ENCODE results near the gene CXCL5.
A peak's percentile ranks its signal among the peaks of the same experiment; 100 is the strongest.

CXCL5 gene

DNA sequence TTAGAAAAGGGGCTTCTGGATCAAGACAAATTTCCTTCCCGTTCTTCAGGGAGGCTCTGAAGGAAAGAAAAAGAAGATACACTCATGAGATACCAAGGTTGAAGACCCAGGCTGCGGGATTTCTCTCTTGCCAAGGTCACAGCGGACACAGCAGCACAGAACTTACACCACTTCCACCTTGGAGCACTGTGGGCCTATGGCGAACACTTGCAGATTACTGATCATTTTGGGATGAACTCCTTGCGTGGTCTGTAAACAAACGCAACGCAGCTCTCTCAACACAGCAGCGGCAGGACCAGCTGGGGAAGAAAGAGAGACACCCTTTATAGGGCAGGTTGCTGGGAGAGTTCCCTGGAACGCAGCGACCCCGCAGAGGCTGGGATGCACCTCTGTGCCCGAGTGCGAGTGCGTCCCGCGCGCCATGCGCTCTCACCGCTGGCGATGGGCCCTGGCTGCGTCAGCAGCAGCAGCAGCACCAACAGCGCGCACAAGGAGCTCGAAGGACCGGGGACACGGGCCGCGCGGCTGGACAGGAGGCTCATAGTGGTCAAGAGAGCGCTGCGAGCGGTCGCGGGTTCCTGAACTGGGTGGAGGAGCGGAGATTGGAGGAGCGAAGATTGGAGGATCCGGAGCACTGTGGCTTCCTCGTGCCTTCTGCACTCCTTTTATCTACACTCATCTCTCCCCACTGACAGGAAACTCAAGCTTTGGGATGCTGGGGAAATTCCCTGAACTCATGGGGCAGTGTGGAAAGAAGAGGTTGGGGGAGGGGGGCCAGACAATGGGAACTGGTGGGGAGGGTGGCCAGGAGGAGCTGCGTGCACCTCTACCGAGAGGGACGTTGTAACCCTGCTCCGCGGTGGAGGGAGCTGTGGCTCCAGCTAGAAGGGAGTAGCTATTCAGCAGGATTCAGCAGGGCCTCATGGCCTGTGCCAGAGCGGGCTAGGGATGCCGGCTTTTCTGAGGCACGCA, at the start of gene CXCL5:
TSS of gene CXCL5 (minus strand) at position 638 of the 972 bp plus-strand sequence. CDS start at position 542, 96 bp downstream.
- peak in 38 of 42 donors; percentile 8 to 67 (median 36) for DNase-seq
- intact Hi-C loops (cut with DNase I), result no loop called here

DNA sequence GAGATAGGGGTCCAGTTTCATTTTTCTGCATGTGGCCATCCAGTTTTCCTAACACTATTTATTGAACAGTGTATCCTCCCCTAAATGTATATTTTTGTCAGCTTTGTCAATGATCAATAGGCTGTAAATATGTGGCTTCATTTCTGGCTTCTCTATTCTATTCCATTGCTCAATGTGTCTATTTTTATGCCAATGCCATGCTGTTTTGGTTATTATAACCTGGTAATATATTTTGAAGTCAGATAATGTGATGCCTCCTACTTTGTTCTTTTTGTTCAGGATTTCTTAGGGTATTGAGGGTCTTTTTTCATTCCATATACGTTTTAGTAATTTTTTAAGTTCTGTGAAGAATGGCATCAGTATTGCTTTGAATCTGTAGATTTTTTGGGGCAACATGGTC, 48.7 kb upstream of the CXCL5 start:
- intact Hi-C loops (cut with DNase I), result no loop called here
- no peak for DNase-seq

DNA sequence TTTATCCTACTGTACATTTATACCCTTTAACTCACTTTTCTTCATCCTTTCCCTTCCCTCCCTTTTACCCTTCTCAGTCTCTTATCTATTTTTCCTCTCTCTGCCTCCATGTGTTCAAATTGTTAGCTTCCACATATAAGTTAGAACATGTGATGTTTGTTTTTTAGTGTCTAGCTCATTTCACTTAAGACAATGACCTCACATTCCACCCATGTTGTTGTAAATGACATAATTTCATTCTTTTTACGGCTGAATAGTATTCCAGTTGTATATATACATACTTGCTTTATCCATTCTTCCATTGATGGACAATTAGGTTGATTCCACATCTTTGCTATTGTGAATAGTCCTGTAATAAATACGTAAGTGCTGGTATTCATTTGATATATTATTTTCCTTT, 47.3 kb upstream of the CXCL5 start:
- intact Hi-C loops (cut with DNase I), result no loop called here
- DNase-seq, result no peak

DNA sequence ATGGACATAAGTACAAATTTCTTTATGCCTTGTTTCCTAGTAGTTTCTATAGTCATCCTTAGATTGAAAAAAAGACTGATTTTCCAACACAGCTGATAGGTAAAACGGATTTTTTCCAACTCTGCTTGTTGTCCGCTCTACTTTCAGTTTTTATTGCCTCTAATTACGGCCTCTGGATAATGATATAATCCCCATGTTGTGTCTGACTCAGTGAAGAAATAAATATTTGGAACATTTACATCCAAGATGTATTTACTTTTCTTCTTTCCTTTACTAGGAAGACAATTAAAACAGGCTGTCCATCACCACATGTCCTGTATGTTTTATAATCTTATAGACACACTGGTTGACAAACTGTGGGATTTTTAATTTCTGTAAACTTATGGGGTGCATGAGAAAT, 46.8 kb upstream of the CXCL5 start:
- DNase-seq, result no peak
- intact Hi-C loops (cut with DNase I), result no loop called here

- intact Hi-C loops (cut with DNase I), result no loop called here
- DNase-seq, result peak in 2 of 42 donors; percentile 4 to 13
Measured at GRCh38 chr4:74044677-74045076, 46.2 kb upstream of the CXCL5 start.

GRCh38 chr4:74042681-74043080, 44.2 kb upstream of the CXCL5 start:
- DNase-seq, result no peak
- intact Hi-C loops (cut with DNase I), result no loop called here

- no peak for DNase-seq
- intact Hi-C loops (cut with DNase I), result no loop called here
Measured at GRCh38 chr4:74041418-74041817, 42.9 kb upstream of the CXCL5 start.

DNA sequence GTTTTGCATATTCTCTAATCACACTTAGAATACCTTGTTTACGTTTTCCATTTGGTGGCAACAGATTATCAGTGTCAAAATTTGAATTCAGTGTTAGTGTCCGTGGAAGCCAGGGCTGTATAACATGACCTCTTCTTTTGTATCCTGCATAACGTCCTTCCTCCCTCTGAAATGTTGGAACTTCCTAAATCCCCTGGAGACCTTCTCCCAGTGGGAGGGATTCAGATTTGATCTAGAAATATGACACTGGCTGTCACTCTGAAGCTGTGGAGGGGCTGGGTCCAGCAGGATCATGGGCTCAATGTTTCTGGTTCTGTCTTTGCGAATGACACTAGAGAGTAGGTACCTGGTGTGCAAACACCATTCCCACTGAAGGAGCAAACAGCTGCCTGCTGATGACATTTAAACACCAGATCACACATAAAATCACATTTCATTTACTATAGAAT, 40.9 kb upstream of the CXCL5 start:
- intact Hi-C loops (cut with DNase I), result no loop called here
- peak in 1 of 42 donors; percentile 2 for DNase-seq

DNA sequence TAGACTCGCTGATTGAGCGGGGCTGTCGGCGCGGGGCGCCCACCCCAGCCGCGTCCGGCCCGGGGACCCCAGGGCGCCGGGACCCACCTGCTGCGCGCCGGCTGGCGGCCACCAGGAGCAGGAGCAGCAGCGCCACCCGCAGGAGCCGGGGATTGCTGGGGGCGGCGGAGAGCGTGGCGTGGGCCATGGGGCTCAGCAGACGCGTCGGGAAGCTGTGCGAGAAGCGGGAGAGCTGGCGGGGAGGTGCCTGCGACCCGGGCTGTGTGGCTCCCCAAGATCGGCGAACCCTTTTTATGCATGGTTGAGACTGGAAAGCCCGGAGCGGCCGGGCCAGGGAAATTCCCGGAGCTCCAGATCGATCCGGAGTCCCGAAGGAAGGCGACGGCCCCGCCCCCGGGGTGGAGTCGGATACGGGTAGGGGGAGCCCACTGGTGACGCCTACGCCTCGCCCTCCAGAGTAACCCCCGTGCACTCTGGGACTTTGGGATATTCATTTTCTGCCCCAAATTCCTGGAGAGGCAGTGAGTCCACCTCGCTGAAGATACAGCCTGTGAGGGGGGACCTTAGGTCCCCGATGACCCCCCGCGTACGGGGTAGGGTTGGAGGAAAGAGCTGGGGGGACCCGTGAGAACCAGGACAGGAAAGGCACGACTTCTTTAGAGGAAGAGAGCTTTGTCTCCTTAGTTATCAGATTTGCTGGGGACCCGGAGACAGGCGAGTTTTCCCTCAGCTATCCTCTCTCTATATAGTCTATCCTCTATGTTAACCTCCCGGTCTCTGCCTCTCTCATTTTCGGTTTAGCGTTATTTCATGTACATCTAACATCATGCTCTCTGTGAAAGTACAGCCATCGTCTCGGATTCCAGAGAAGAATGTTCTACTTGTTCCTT, 40.2 kb upstream of the CXCL5 start, which contains the start of gene CXCL3:
TSS of gene CXCL3 (minus strand) at position 265 of the 890 bp plus-strand sequence. CDS start at position 187, 78 bp downstream.
- DNase-seq, result peak in 41 of 42 donors; percentile 29 to 79 (median 59)
- intact Hi-C loops (cut with DNase I), result no loop called here

GRCh38 chr4:74038086-74038424, 39.6 kb upstream of the CXCL5 start:
- intact Hi-C loops (cut with DNase I), result no loop called here

GRCh38 chr4:74037076-74037955, 38.8 kb upstream of the CXCL5 start:
- intact Hi-C loops (cut with DNase I), result no loop called here
- DNase-seq, result no peak

More at GRCh38 chr4:74038086-74038424, 39.6 kb upstream of the CXCL5 start:
- DNase-seq, result peak in 2 of 42 donors; percentile 3 to 11

DNA sequence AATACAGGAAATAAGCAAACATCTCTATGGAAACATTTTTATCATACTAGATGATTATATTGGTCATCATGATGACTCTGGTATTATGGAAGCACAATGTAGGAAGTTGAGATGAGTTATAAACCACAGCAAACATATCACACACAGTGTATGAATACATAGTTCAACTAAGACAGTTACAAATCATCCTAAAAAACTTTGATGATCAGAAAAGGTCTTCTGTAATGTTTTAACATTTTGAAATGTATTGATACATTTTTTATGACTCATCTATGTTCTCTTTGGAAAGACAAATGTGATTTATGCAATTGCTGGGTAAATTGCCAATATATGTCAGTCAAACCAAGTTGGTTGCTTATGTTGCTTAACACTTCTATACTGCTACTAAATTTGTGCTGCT, 35.3 kb upstream of the CXCL5 start:
- DNase-seq, result no peak
- intact Hi-C loops (cut with DNase I), result no loop called here

GRCh38 chr4:74032064-74032463, 33.6 kb upstream of the CXCL5 start:
- intact Hi-C loops (cut with DNase I), result no loop called here
- DNase-seq, result no peak

- intact Hi-C loops (cut with DNase I), result no loop called here
Measured at GRCh38 chr4:74031576-74031975, 33.1 kb upstream of the CXCL5 start.

DNA sequence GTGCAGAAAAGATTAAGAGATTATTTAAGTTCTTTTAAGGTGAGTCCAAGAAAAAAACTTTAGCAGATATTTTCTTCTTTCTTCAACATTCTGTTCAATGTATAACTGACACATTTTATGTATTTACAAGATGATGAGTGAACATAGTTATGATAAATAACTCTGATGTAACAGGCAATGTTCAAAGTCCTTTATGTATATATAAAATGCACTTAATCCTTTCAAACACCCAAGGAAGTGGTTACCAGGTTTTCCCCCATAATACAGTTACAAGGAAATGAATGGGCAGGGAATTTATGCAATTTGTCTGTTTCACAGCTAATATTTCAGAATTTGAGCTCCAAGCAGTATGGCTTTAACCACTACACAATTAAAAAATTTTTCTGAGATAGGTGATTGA, 31.8 kb upstream of the CXCL5 start:
- no peak for DNase-seq
- intact Hi-C loops (cut with DNase I), result no loop called here

More at GRCh38 chr4:74031576-74031975, 33.1 kb upstream of the CXCL5 start:
- DNase-seq, result no peak

GRCh38 chr4:74028504-74028903, 30.0 kb upstream of the CXCL5 start:
- no peak for DNase-seq
- intact Hi-C loops (cut with DNase I), result no loop called here

DNA sequence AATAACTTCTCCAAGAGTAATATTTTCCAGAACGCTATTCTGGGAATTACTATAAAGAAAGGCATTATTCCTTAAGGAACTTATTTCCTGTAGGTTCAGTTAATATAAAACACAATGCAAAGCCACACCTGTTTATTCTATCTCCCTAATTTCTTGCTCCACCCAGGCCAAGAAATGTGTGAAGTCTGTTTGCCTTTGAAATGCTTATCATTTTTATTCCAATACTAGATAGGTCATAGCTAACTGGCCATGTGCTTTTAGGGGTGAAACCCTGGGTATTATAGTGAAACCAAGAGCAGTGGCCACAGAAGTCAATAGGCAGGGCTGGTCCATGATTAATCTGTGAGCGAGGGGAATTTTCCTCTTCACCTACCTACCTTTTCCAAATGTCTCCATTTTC, 25.2 kb upstream of the CXCL5 start:
- intact Hi-C loops (cut with DNase I), result no loop called here
- no peak for DNase-seq

GRCh38 chr4:74021601-74022000, 23.1 kb upstream of the CXCL5 start:
- DNase-seq, result no peak

DNA sequence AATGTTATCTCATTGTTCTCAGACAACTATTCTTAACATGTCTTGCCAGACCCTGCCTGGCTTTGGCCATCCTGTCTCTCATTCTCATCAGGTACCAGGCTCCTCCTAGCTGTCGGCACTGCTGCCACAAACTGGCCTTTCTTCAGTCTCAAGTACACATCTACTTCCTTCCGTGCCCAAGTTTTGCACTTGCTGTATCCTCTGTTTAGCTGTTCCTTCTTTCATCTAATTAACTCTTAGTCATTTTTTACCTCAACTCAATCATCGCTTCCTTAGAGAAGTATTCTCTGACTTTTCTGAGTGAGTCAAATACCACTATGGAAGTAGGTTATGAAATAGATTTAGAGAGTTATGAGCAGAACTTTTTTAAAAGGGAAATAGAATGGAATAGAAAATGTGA, 20.3 kb upstream of the CXCL5 start:
- no peak for DNase-seq
- intact Hi-C loops (cut with DNase I), result no loop called here

More at GRCh38 chr4:74021601-74022000, 23.1 kb upstream of the CXCL5 start:
- intact Hi-C loops (cut with DNase I), result no loop called here

Measured in head of caudate nucleus (tissue), 42 donors.